IPS DF 19.7 (cell line): ENCODE measurements around the gene REM2.
A peak's percentile ranks its signal among the peaks of the same experiment; 100 is the strongest.

Experiments used
- DNase-seq: peaks from one replicate; pipeline ENCODE4 v3.0.0-alpha.2; 2013; ENCODE audit warnings: low read depth, low spot score

The REM2 gene

DNA sequence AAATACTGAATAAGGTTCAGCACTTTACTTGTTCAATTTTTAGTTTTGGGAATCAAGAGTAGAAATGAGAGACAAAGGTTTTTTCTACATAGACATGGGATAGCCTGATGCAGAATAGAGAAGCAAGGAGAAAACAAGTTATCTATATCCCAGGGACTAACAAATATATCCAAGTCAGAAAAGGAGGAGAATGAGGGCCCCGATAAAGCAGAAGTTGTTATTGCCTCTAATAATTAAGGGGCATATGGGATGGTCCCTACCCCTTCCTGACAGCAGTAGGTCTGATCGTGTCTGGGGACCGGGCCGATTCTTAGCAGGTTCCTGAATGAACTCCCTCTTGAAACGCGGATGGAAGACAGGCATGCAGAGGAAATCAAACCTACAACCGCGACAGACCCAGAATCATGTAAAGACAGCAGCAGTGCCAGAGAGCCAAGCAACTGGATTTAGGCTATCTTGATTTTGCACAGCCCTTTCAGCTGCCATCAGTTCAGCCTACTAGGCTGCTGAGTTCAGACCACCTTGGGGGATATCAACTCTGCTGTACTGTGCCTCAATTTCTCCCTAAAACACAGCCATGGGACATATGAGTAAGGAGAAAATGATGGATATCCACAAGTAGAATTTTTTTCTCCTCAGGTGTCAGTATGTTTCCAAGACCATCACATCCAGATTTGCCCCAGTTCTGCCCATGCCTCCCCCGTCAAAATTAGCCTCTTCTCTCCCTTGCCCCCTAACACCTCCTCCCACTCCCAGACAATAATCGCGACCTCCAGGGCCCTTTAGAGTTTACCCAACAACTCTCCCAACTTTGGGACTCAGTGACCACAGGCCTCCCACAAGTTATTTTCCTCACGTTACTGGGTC is 45.4 kb downstream of the REM2 start:
- DNase-seq = no peak

DNA sequence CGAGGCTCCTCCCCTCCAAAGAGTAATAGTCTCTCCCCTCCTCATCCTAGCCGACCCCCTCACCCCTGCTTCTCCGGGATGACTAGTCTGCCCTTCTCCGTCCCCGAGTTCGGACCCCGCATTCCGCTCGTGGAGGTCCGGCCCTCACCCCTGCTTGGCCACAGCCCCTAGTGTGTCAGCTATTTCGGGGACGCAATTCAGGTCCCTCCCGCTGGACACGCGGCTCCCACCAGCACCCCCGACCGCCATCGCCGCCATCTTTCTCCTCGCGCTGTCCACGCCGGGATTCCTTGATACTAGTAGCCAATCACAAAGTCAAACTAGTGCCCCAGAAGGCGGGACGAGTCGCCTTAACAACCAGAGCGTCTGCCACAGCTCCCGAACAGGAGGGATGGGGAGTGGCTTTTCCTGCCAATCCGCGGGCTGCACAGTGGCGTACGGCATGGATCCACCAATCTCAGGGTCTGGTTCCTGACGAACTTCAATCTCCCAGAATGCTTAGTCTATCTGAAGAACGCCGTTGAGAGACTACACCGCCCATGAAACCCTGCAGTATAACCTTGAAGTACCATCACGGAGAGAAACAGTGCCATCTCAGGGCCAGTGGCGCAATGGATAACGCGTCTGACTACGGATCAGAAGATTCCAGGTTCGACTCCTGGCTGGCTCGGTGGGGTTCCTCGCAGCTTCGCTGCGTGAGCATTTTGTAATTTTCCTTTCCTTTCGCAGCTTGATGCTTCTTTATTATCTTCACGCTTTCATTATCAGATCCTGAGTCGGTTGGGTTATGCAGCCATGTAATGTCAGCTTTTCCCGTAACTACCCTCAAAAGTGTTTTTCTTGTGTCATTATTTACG is 46.3 kb downstream of the REM2 start, which contains the start of gene PRMT5:
PRMT5 (minus strand) TSS at position 273 of the 857 bp plus-strand sequence; CDS start at position 258, 15 bp downstream.
- peak; percentile 99 for DNase-seq

DNA sequence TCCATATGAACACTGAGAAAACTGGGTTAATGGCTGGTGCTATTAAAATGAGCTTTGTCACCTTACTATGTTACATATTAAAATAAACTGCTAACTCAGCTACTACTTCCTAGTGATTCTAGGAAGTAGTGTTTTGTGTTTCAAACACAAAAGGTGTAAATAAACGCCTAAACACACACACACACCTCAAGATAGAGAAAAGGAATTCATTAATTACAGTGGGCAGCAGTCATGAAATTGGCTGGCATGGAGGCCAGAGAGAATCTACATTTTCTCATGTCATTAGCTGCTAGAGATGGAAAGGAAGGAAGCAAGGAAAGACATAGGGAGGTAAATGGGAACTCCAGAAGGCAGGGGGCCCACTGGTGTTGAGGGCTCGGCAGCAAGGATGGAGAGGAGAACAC is 46.9 kb downstream of the REM2 start:
- no peak for DNase-seq

DNA sequence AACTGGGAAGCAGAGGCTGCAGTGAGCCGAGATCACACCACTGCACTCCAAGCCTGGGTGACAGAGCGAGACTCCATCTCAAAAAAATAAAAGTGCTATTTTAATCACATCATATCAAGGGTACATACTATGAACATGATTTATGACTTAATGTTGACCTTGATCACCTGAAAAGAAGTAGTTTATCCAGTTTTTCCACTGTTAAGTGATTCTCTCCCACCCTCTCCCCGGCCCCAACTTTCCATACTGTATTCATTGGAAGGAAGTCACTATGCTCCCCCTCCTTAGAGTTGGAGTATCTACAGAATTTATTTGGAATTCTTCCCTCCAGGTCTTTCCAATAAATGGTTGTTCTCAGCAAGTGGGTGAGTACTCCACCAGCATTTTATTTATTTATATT is 49.1 kb downstream of the REM2 start:
- DNase-seq = no peak

DNA sequence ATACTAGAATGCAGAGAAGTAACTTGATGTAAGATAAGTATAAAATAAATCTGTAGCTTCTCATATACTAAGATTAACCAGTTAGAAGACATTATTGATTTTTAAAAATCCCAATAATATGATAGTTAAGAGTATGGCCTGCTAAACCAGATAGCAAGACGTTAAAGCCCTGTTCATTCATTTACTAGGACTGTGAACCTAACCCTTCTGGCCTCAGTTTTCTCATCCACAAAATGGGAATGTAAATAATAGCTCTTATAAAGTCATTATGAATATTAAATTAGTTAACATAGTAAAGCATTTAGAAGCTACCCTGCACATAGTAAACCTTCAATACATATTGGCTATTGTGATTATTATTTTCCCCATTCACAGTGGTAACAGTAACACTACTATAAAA is 52.1 kb downstream of the REM2 start:
- DNase-seq = no peak
